H1 (cell line): Measurements from ENCODE around the gene SUSD6. TPM values are rescaled to one million over a fixed set of nuclear protein-coding genes. Genes with fewer than 3 reads are reported as not detected.

ENCODE experiments used
- CTCF ChIA-PET: fragments of 300-600 bp; sonication (Branson Sonifier 250); formaldehyde crosslinking; loops from one replicate; lab custom pipeline; 2021; ENCODE audit not compliant: partially characterized antibody; lab: Charles Lee
- POLR2A ChIA-PET: fragments of 300-600 bp; sonication (Branson Sonifier 250); formaldehyde crosslinking; loops from one replicate; lab custom pipeline; 2021; ENCODE audit warnings: inconsistent platforms; ENCODE audit not compliant: partially characterized antibody; lab: Charles Lee
- DNase-seq, 2 experiments: peaks; one replicate each; pipeline versions ENCODE4 v3.0.0 to v3.0.0-alpha.2; 2010 to 2022; ENCODE audit warnings: low spot score in 2 of 2, low read depth in 1 of 2, mixed read lengths in 1 of 2
- FAIRE-seq: peaks from 2 replicates; lab custom pipeline; 2011; peaks lifted over from hg19 to GRCh38; lab: Jason Lieb, UNC
- H2AFZ ChIP-seq: 2 replicates; pipeline ENCODE4 v1.8.1; 2012; ENCODE audit warnings: low read length, inconsistent platforms
- H2AK5ac ChIP-seq: 2 replicates; pipeline ENCODE4 v1.6.1; 2013; ENCODE audit warnings: low read depth, low read length
- H2BK120ac ChIP-seq: replicated peaks from 2 replicates; pipeline ENCODE3; 2013; ENCODE audit warnings: low read depth, low read length, inconsistent platforms
- H2BK12ac ChIP-seq: 2 replicates; pipeline ENCODE4 v1.6.1; 2013; ENCODE audit warnings: low read depth, low read length
- H2BK15ac ChIP-seq: 2 replicates; pipeline ENCODE4 v1.6.1; 2013; ENCODE audit warnings: low read length
- H2BK20ac ChIP-seq: 2 replicates; pipeline ENCODE4 v1.6.1; 2013; ENCODE audit warnings: low read length
- H2BK5ac ChIP-seq: 2 replicates; pipeline ENCODE4 v1.6.1; 2013; ENCODE audit warnings: low read depth, low read length
- H3K14ac ChIP-seq: 2 replicates; pipeline ENCODE4 v1.6.1; 2013; ENCODE audit warnings: inconsistent platforms; ENCODE audit not compliant: insufficient read length
- H3K18ac ChIP-seq: 2 replicates; pipeline ENCODE4 v1.6.1; 2013; ENCODE audit warnings: low read length; ENCODE audit errors: extremely low read depth
- H3K23ac ChIP-seq: 2 replicates; pipeline ENCODE4 v1.6.1; 2013; ENCODE audit warnings: inconsistent platforms; ENCODE audit not compliant: insufficient read length
- H3K23me2 ChIP-seq: 2 replicates; pipeline ENCODE4 v1.6.1; 2013; ENCODE audit warnings: low read depth, low read length
- H3K27ac ChIP-seq: 2 replicates; pipeline ENCODE4 v1.6.1; 2011; ENCODE audit warnings: low read depth, low read length, inconsistent platforms
- H3K27me3 ChIP-seq, 4 experiments: replicated peaks in 1 of 4; 1 replicate in 1 of 4; 2 replicates in 3 of 4; pipeline versions ENCODE4 v1.6.1 to v1.8.1; 2011 to 2013; ENCODE audit warnings: low read length in 3 of 4, mild to moderate bottlenecking in 3 of 4, inconsistent platforms in 2 of 4, mixed read lengths in 2 of 4, moderate library complexity in 1 of 4; ENCODE audit not compliant: control insufficient read depth in 3 of 4, insufficient read depth in 3 of 4; ENCODE audit errors: extremely low read depth in 1 of 4
- H3K36me3 ChIP-seq, 4 experiments: 2 replicates each; pipeline versions ENCODE4 v1.6.1 to v1.8.1; 2011 to 2013; ENCODE audit warnings: mild to moderate bottlenecking in 4 of 4, low read length in 3 of 4, moderate library complexity in 2 of 4, control low read depth in 1 of 4, inconsistent platforms in 1 of 4; ENCODE audit not compliant: insufficient read depth in 4 of 4, control insufficient read depth in 2 of 4
- H3K4ac ChIP-seq: replicated peaks from 2 replicates; pipeline ENCODE3; 2013; ENCODE audit warnings: low read length, low read depth, mixed read lengths, inconsistent platforms; ENCODE audit not compliant: insufficient read length
- H3K4me1 ChIP-seq, 4 experiments: replicated peaks in 1 of 4; 1 replicate in 1 of 4; 2 replicates in 3 of 4; pipeline versions ENCODE4 v1.6.1 to v1.8.1; 2011 to 2013; ENCODE audit warnings: low read length in 3 of 4, inconsistent platforms in 2 of 4, mixed read lengths in 1 of 4; ENCODE audit not compliant: insufficient read depth in 4 of 4, control insufficient read depth in 3 of 4
- H3K4me2 ChIP-seq, 2 experiments: 2 replicates each; pipeline versions ENCODE4 v1.6.1 to v1.8.1; 2011 to 2013; ENCODE audit warnings: low read depth in 2 of 2, low read length in 2 of 2, control low read depth in 1 of 2, inconsistent platforms in 1 of 2, mild to moderate bottlenecking in 1 of 2; ENCODE audit not compliant: insufficient read depth in 1 of 2
- H3K4me3 ChIP-seq, 4 experiments: fragments of 200-600, 300-600 bp in 1 of 4; sonication (generic), shearing (Covaris generic), sonication (Bioruptor Twin) in 1 of 4; 2 replicates each; pipeline versions ENCODE4 v1.5.1 to v1.8.1; 2011 to 2016; ENCODE audit warnings: low read length in 4 of 4, low read depth in 3 of 4, control low read depth in 2 of 4, inconsistent platforms in 2 of 4, mild to moderate bottlenecking in 2 of 4, mixed read lengths in 1 of 4, moderate library complexity in 1 of 4; ENCODE audit not compliant: insufficient read depth in 2 of 4; ENCODE audit errors: extremely low read depth in 1 of 4
- H3K56ac ChIP-seq: replicated peaks from 2 replicates; pipeline ENCODE3; 2013; ENCODE audit warnings: low read depth, mild to moderate bottlenecking, mixed read lengths, low read length, inconsistent platforms; ENCODE audit not compliant: insufficient read length
- H3K79me1 ChIP-seq: 2 replicates; pipeline ENCODE4 v1.6.1; 2013; ENCODE audit warnings: low read depth, low read length, control low read depth
- H3K79me2 ChIP-seq, 2 experiments: 2 replicates each; pipeline versions ENCODE4 v1.6.1 to v1.8.1; 2012 to 2013; ENCODE audit warnings: low read length in 2 of 2, mild to moderate bottlenecking in 2 of 2, inconsistent platforms in 1 of 2; ENCODE audit not compliant: insufficient read depth in 2 of 2, control insufficient read depth in 1 of 2
- H3K9ac ChIP-seq, 4 experiments: replicated peaks in 1 of 4; 1 replicate in 1 of 4; 2 replicates in 3 of 4; pipeline versions ENCODE4 v1.6.1 to v1.8.1; 2011 to 2013; ENCODE audit warnings: low read depth in 3 of 4, low read length in 3 of 4, control low read depth in 2 of 4, mild to moderate bottlenecking in 2 of 4, moderate library complexity in 2 of 4, inconsistent platforms in 1 of 4; ENCODE audit errors: extremely low read depth in 1 of 4
- H3K9me3 ChIP-seq, 2 experiments: 2 replicates each; pipeline versions ENCODE4 v1.6.1 to v1.8.1; 2012 to 2013; ENCODE audit warnings: mild to moderate bottlenecking in 2 of 2, moderate library complexity in 2 of 2, control low read depth in 1 of 2, inconsistent platforms in 1 of 2, low read depth in 1 of 2, low read length in 1 of 2, mixed read lengths in 1 of 2; ENCODE audit not compliant: insufficient read depth in 2 of 2
- H4K20me1 ChIP-seq, 2 experiments: replicated peaks in 1 of 2; 2 replicates each; pipeline versions ENCODE3 to v1.8.1; 2011 to 2013; ENCODE audit warnings: inconsistent platforms in 2 of 2, low read length in 2 of 2, mild to moderate bottlenecking in 1 of 2; ENCODE audit not compliant: insufficient read depth in 2 of 2, control insufficient read depth in 1 of 2
- H4K5ac ChIP-seq: 2 replicates; pipeline ENCODE4 v1.6.1; 2013; ENCODE audit warnings: low read length, low read depth, mixed read lengths, inconsistent platforms; ENCODE audit not compliant: insufficient read length
- H4K8ac ChIP-seq: 2 replicates; pipeline ENCODE4 v1.8.0; 2013; ENCODE audit warnings: mild to moderate bottlenecking, moderate library complexity, low read length, inconsistent platforms; ENCODE audit not compliant: insufficient read depth; ENCODE audit errors: extremely low read depth
- H4K91ac ChIP-seq: replicated peaks from 2 replicates; pipeline ENCODE3; 2013; ENCODE audit warnings: low read length, mixed read lengths, inconsistent platforms; ENCODE audit not compliant: insufficient read length
- ATF2 ChIP-seq: IDR thresholded peaks from 2 replicates; pipeline ENCODE4 v1.6.1; 2012; ENCODE audit warnings: low read length, inconsistent platforms
- CBX8 ChIP-seq: fragments of 300-800, 300-1000 bp; sonication (generic); IDR thresholded peaks from 2 replicates; pipeline ENCODE4 v1.7.1; 2016; ENCODE audit warnings: low read depth, low read length, borderline replicate concordance
- E2F6 ChIP-seq: IDR thresholded peaks from 2 replicates; pipeline ENCODE4 v1.6.1; 2012; ENCODE audit warnings: inconsistent platforms
- MAFK ChIP-seq: IDR thresholded peaks from 2 replicates; pipeline ENCODE4 v1.6.1; 2012; ENCODE audit warnings: low read depth, mild to moderate bottlenecking, improper control_type of control experiment, low read length
- NRF1 ChIP-seq: IDR thresholded peaks from 2 replicates; pipeline ENCODE4 v1.6.1; 2011; ENCODE audit warnings: mild to moderate bottlenecking, low read depth, low read length, improper control_type of control experiment
- POLR2AphosphoS5 ChIP-seq: IDR thresholded peaks from 2 replicates; pipeline ENCODE4 v1.6.1; 2011; ENCODE audit warnings: low read depth, low read length
- RBBP5 ChIP-seq: IDR thresholded peaks from 2 replicates; pipeline ENCODE4 v1.7.1; 2012; ENCODE audit warnings: low read depth, mild to moderate bottlenecking, inconsistent platforms, low read length, moderate library complexity, borderline replicate concordance
- SIN3A ChIP-seq, 2 experiments: IDR thresholded peaks in 1 of 2; conservative IDR thresholded peaks in 1 of 2; 2 replicates each; pipeline ENCODE4 v1.6.1; 2011 to 2012; ENCODE audit warnings: low read length in 2 of 2, improper control_type of control experiment in 1 of 2, low read depth in 1 of 2, mild to moderate bottlenecking in 1 of 2
- SIRT6 ChIP-seq: IDR thresholded peaks from one replicate; pipeline ENCODE4 v1.7.1; 2012; ENCODE audit warnings: low read length, inconsistent platforms
- TAF7 ChIP-seq: optimal IDR thresholded peaks from 2 replicates; pipeline ENCODE3; 2011; ENCODE audit warnings: low read depth, mild to moderate bottlenecking, inconsistent platforms, low read length, moderate library complexity, borderline replicate concordance
- WGBS, 2 experiments: shearing (Covaris generic) in 1 of 2; methylation state at CpG; one replicate each; pipeline versions ENCODE4 v1.1.6 to v1.1.7; 2013 to 2015; ENCODE audit warnings: low lambda C conversion rate in 2 of 2, mixed read lengths in 2 of 2, inconsistent platforms in 1 of 2, low coverage in 1 of 2, missing lambda C conversion rate in 1 of 2; ENCODE audit not compliant: insufficient replicate concordance in 2 of 2, insufficient coverage in 1 of 2, insufficient read length in 1 of 2; ENCODE audit errors: extremely low coverage in 1 of 2, missing lambda C conversion rate in 1 of 2; 5-methylcytosine and 5-hydroxymethylcytosine counted together
- polyA plus RNA-seq, 7 experiments: library from polyadenylated mRNA; depleted of rRNA in 3 of 7; stranded (reverse) in 5 of 7; unstranded in 2 of 7; fragments of >200 nt in 5 of 7; fragments of 200-250 nt in 2 of 7; gene quantifications; 1 replicate in 5 of 7; 2 replicates in 1 of 7; 4 replicates in 1 of 7; pipeline versions ENCODE4 v1.2.1 to v1.2.3, GENCODE V29; 2011 to 2013; ENCODE audit warnings: missing spikeins in 2 of 7, mixed read lengths in 2 of 7
- total RNA-seq: library from RNA; stranded (reverse); fragmentation: NEBNext Ultra II Directional; extraction: Animal tissue kit (Norgen Biotek cat#: 25700); gene quantifications from 2 replicates; pipeline ENCODE4 v1.2.1, GENCODE V29; 2021

Gene SUSD6
- total and polyA plus RNA-seq, 2 of the 8 experiments (the other 6 are each of a cell fraction or from before 2014, with no cell fraction given), result 3.0 to 3.8 TPM

- Histone ChIP-seq H3K9ac (peak overlapping the region in 2 of 4 experiments; percentile 28 to 35; a peak in 3 of 7 replicates), H3K36me3 (no peaks in the 10 kb centered on the region), H2BK15ac (peak overlapping the region; percentile 92; the same call in 1 of the 2 replicates), H2AFZ (peak overlapping the region; percentile 43), H3K18ac (peak overlapping the region; percentile 68; the same call in 1 of the 2 replicates), H3K23ac (no peak overlapping the region), H4K8ac (no peak overlapping the region), H4K20me1 (no peaks in the 10 kb centered on the region), H2BK5ac (no peak overlapping the region; the same call in 1 of the 2 replicates), H3K4me1 (peaks cover 2 to 16% (median 5%) of the 10 kb centered on the region in 4 experiments; a peak in 5 of 7 replicates), H3K27me3 (peaks cover 0 to 3% (median 0%) of the 10 kb centered on the region in 4 experiments; a peak in 1 of 7 replicates), H4K5ac (peak overlapping the region; percentile 61), H3K23me2 (peaks cover 13% of the 10 kb centered on the region; the same call in 1 of the 2 replicates), H3K79me1 (no peaks in the 10 kb centered on the region; the same call in 1 of the 2 replicates), H3K56ac (no peak overlapping the region), H3K4me3 (peak overlapping the region; percentile 59 to 74 (median 62)), H2AK5ac (0 out of 2 replicates have a peak overlapping the region, but pooled peaks have one; percentile 78), H2BK12ac (peak overlapping the region; percentile 50; the same call in 1 of the 2 replicates), H3K14ac (no peak overlapping the region), H3K4ac (no peak overlapping the region), H3K9me3 (no peaks in the 10 kb centered on the region), H2BK20ac (0 out of 2 replicates have a peak overlapping the region, but pooled peaks have one; percentile 72), H4K91ac (no peak overlapping the region), H2BK120ac (no peak overlapping the region), H3K79me2 (0 out of 4 replicates have a peak, but pooled peaks cover 0 to 5% of the 10 kb centered on the region in 2 experiments), H3K27ac (no peak overlapping the region), H3K4me2 (peak overlapping the region; percentile 85 to 87)
- DNase-seq (no peak), FAIRE-seq (no peak)
- 10% methylated on average over 8 of the region's 8 CpGs; no CpG with 5 or more reads in 1 of the 2 experiments for WGBS, 2 experiments
- CTCF ChIA-PET, result interaction anchor here (0.6 to 6.9 kb wide), 4 partner anchors 26 to 602 kb away, joined by 5 to 31 read pairs (median 10); no protein-coding TSS in a partner anchor
- POLR2A ChIA-PET, result interaction anchor here (0.8 to 3.1 kb wide), 4 partner anchors 39 to 165 kb away, joined by 3 to 18 read pairs (median 3); partner anchors contain the start of gene SRSF5
- TF ChIP-seq ATF2 (no peak), SIRT6 (no peak), NRF1 (no peak), CBX8 (no peak), RBBP5 (no peak), SIN3A (conservative IDR thresholded peaks at IDR 0.05 in 1 of 2, IDR thresholded peaks at IDR 0.05 in 1 of 2; ENCODE audit: low read depth in 1 of 2, low read length in 2 of 2) (no peak), TAF7 (no peak), POLR2AphosphoS5 (no peak), E2F6 (no peak), MAFK (no peak)
Observed at GRCh38 chr14:69610874-69611171, 573 bp upstream of the SUSD6 start.
